PC-9 (cell line): ENCODE data around the gene SDK2. TPM values are rescaled to one million over a fixed set of nuclear protein-coding genes. Genes with fewer than 3 reads are reported as not detected.

Experiments used
- BruUV-seq: library from RNA; stranded (reverse); fragments of 400-500 nt; replicated peaks from 2 replicates; lab custom pipeline; 2021; lab: Mats Ljungman, UMichigan
- CTCF ChIA-PET: fragments of 300-600 bp; sonication (Branson Sonifier 250); formaldehyde crosslinking; loops from one replicate; lab custom pipeline; 2022; ENCODE audit warnings: antibody characterized with exemption; lab: Charles Lee
- POLR2A ChIA-PET: fragments of 300-600 bp; sonication (Branson Sonifier 250); formaldehyde crosslinking; loops from one replicate; lab custom pipeline; 2022; ENCODE audit warnings: antibody characterized with exemption; ENCODE audit not compliant: unreplicated experiment; lab: Charles Lee
- DNase-seq, 2 experiments: peaks; one replicate each; pipeline versions ENCODE4 v3.0.0 to v3.0.0-alpha.2; 2015 to 2022; ENCODE audit warnings: mixed read lengths in 1 of 2
- H2AFZ ChIP-seq: fragments of 200-600 bp; sonication (generic); 2 replicates; pipeline ENCODE4 v1.8.1; 2017; ENCODE audit warnings: antibody characterized with exemption
- H3F3A ChIP-seq: fragments of 200-600 bp; sonication (generic); 2 replicates; pipeline ENCODE4 v1.8.1; 2017; ENCODE audit warnings: antibody characterized with exemption, mild to moderate bottlenecking, low read depth; ENCODE audit not compliant: insufficient read depth
- H3K27ac ChIP-seq: fragments of 200-600 bp; sonication (generic); 2 replicates; pipeline ENCODE4 v1.6.1; 2016; ENCODE audit warnings: mixed run types
- H3K27me3 ChIP-seq: fragments of 200-600 bp; sonication (generic); 2 replicates; pipeline ENCODE4 v1.6.1; 2016; ENCODE audit warnings: low read depth, mixed run types; ENCODE audit not compliant: insufficient read depth
- H3K36me3 ChIP-seq: fragments of 200-600 bp; sonication (generic); 2 replicates; pipeline ENCODE4 v1.6.1; 2016; ENCODE audit warnings: low read depth, mixed run types
- H3K4me1 ChIP-seq: fragments of 200-600 bp; sonication (generic); replicated peaks from 2 replicates; pipeline ENCODE4 v1.6.1; 2016; ENCODE audit warnings: mixed run types; ENCODE audit not compliant: insufficient read depth
- H3K4me2 ChIP-seq: fragments of 200-600 bp; sonication (generic); 2 replicates; pipeline ENCODE4 v1.6.1; 2017; ENCODE audit warnings: mixed run types
- H3K4me3 ChIP-seq: fragments of 200-600 bp; sonication (generic); 2 replicates; pipeline ENCODE4 v1.6.1; 2016; ENCODE audit warnings: mixed run types
- H3K79me2 ChIP-seq: fragments of 200-600 bp; sonication (generic); 2 replicates; pipeline ENCODE4 v1.6.1; 2017; ENCODE audit warnings: low read depth, mixed run types
- H3K9me2 ChIP-seq: fragments of 200-600 bp; sonication (generic); 2 replicates; pipeline ENCODE4 v1.8.1; 2017; ENCODE audit warnings: mild to moderate bottlenecking; ENCODE audit not compliant: insufficient read depth
- H3K9me3 ChIP-seq: fragments of 200-600 bp; sonication (generic); 2 replicates; pipeline ENCODE4 v1.8.1; 2016; ENCODE audit warnings: low read depth; ENCODE audit not compliant: insufficient read depth
- H4K20me1 ChIP-seq: fragments of 200-600 bp; sonication (generic); 2 replicates; pipeline ENCODE4 v1.8.1; 2017; ENCODE audit not compliant: insufficient read depth
- EZH2 ChIP-seq: fragments of 200-600 bp; sonication (generic); IDR thresholded peaks from 2 replicates; pipeline ENCODE4 v1.8.0; 2017; ENCODE audit warnings: antibody characterized with exemption, low read depth
- intact Hi-C: fragments of 100-400 bp; cut with micrococcal nuclease; formaldehyde crosslinking; loops from one replicate; pipeline ENCODE4 v1.10.0; 2022; ENCODE audit not compliant: unreplicated experiment
- total RNA-seq: library from RNA; stranded (reverse); gene quantifications from 2 replicates; pipeline ENCODE4 v1.2.3, GENCODE V29; 2021
- TF ChIP-seq, protein P1 (sequence below): fragments of 200-600 bp; sonication (generic); conservative IDR thresholded peaks from 2 replicates; pipeline ENCODE4 v1.6.1; 2017; ENCODE audit warnings: mixed run types, antibody characterized with exemption, mild to moderate bottlenecking, moderate library complexity

Gene SDK2
- total RNA-seq, 1 experiment from 2014 or later: 0.04 TPM

DNA sequence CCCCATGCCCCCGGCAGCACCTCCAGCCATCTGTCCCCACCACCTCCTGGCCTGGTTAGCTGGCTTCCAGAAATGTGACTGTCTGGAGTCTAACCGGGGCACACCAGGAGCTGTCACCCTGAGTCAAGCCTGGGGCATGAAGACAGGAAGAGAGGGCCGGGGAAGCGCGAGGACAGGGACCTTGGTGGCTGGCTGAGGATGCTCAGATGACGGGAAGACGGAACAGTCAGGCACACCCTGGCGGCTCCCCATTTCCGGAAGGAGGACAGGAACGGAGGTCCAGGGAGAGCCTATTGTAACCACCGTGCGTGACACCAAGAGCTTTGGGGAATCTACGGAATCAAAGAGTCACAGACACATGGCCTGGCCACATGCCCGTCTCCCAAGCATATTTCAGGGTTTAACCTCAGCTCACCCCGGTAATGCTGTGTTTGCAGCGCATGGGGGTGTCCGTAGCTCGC is 51.7 kb downstream of the SDK2 start:
- ChIA-PET POLR2A (no interaction called here), CTCF (interaction anchor here (0.6 kb wide), 1 partner anchor 51 kb away, joined by 3 read pairs; no protein-coding TSS in a partner anchor)
- Histone ChIP-seq H3K27ac (no peak overlapping the region), H3K36me3 (no peaks in the 10 kb centered on the region), H3K9me3 (no peaks in the 10 kb centered on the region), H3K79me2 (no peaks in the 10 kb centered on the region), H2AFZ (no peak overlapping the region), H3F3A (no peaks in the 10 kb centered on the region), H3K4me1 (no peaks in the 10 kb centered on the region), H3K4me3 (no peak overlapping the region), H3K9me2 (no peaks in the 10 kb centered on the region), H4K20me1 (no peaks in the 10 kb centered on the region), H3K27me3 (peaks cover 98% of the 10 kb centered on the region), H3K4me2 (no peak overlapping the region)
- no TSS peak for BruUV-seq
- DNase-seq: no peak
- TF ChIP-seq, protein P1, sequence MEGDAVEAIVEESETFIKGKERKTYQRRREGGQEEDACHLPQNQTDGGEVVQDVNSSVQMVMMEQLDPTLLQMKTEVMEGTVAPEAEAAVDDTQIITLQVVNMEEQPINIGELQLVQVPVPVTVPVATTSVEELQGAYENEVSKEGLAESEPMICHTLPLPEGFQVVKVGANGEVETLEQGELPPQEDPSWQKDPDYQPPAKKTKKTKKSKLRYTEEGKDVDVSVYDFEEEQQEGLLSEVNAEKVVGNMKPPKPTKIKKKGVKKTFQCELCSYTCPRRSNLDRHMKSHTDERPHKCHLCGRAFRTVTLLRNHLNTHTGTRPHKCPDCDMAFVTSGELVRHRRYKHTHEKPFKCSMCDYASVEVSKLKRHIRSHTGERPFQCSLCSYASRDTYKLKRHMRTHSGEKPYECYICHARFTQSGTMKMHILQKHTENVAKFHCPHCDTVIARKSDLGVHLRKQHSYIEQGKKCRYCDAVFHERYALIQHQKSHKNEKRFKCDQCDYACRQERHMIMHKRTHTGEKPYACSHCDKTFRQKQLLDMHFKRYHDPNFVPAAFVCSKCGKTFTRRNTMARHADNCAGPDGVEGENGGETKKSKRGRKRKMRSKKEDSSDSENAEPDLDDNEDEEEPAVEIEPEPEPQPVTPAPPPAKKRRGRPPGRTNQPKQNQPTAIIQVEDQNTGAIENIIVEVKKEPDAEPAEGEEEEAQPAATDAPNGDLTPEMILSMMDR: no peak
- TF ChIP-seq EZH2: no peak
- intact Hi-C loops: no loop called here

DNA sequence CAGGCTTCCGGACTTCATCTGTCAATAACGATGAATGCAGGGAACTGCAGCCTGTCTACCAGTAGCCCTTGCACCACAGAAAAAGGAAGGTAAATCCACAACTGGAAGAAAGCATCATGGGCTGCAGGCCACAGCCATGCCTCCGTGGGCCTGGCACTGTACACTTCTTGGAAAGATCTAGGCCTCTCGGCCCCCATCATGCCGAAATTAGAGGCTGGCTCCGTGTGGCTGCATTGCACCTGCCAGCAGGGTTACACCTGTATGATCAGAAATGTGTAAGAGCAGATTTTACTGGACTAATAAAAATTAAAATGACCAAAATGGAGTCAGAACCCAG is 52.2 kb downstream of the SDK2 start:
- CTCF ChIA-PET: no interaction called here
- no peak overlapping the region for H3K4me2 ChIP-seq
- no TSS peak for BruUV-seq
- no peaks in the 10 kb centered on the region for H3K9me3 ChIP-seq
- intact Hi-C loops: no loop called here
- peaks cover 98% of the 10 kb centered on the region for H3K27me3 ChIP-seq
- H3K27ac ChIP-seq: no peak overlapping the region
- H4K20me1 ChIP-seq: no peaks in the 10 kb centered on the region
- H3K36me3 ChIP-seq: no peaks in the 10 kb centered on the region
- no peaks in the 10 kb centered on the region for H3K79me2 ChIP-seq
- no peak for DNase-seq
- no peaks in the 10 kb centered on the region for H3F3A ChIP-seq
- TF ChIP-seq EZH2: no peak
- TF ChIP-seq, protein P1: no peak
- POLR2A ChIA-PET: no interaction called here
- no peaks in the 10 kb centered on the region for H3K9me2 ChIP-seq
- no peak overlapping the region for H2AFZ ChIP-seq
- no peak overlapping the region for H3K4me3 ChIP-seq
- H3K4me1 ChIP-seq: no peaks in the 10 kb centered on the region

DNA sequence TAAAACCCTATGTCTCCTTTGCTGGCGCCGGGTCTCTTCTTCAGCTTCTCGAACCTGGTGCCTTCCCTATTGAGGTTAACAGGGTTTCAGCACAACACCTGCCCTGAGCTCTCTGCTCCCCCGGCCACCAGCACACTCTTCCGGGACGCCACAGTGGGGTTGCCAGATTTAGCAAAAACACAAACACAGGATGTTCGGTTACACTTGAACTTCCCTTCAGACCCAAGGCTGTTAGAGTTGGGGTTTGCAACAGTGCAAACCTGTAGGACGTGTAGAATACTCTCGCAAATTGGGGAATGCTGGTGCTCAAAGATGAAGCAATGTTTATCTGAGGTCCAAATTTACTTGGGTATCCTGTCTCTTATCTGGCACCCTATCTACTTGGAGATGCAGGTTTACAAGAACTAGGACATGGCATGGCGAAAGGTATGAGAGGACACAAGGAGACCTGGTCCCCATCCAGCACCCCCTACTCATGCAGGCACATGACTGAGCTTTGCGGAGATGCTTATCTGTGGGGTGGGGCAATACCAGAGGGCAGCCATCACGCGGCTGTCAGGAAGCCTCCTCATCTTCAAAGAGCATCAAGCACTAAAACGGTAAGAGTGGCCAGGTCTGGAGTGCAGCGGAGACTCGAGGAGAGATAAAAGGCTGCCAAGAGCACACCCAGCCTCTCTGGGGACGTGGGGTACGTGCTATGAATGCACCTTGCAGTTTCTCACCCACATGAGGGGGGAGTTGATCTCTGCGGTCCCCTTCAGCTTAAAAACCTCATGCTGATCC is 52.8 kb downstream of the SDK2 start:
- no peaks in the 10 kb centered on the region for H3K9me2 ChIP-seq
- BruUV-seq: no TSS peak
- ChIA-PET POLR2A (no interaction called here), CTCF (no interaction called here)
- H3K4me1 ChIP-seq: no peaks in the 10 kb centered on the region
- H3F3A ChIP-seq: no peaks in the 10 kb centered on the region
- H3K4me3 ChIP-seq: no peak overlapping the region
- no peak overlapping the region for H2AFZ ChIP-seq
- no peak overlapping the region for H3K27ac ChIP-seq
- H3K36me3 ChIP-seq: no peaks in the 10 kb centered on the region
- peaks cover 98% of the 10 kb centered on the region for H3K27me3 ChIP-seq
- H3K9me3 ChIP-seq: no peaks in the 10 kb centered on the region
- H3K4me2 ChIP-seq: no peak overlapping the region
- intact Hi-C loops: no loop called here
- no peak for TF ChIP-seq EZH2
- TF ChIP-seq, protein P1: no peak
- H3K79me2 ChIP-seq: no peaks in the 10 kb centered on the region
- no peak for DNase-seq
- H4K20me1 ChIP-seq: no peaks in the 10 kb centered on the region
